Ascending aorta (tissue), 2 donors: ENCODE results near the gene PLCB1. TPM values are rescaled to one million over a fixed set of nuclear protein-coding genes. Genes with fewer than 3 reads are reported as not detected.

Source experiments
- DNase-seq, 2 donors: peaks; one replicate each; pipeline ENCODE4 v3.0.0-alpha.2; 2019; ENCODE audit warnings: low spot score in 2 of 2
- H3K27ac ChIP-seq, 2 donors: fragments of 200-600 bp; sonication (generic); one replicate each; pipeline ENCODE4 v1.5.1; 2016 to 2017; ENCODE audit warnings: mild to moderate bottlenecking in 1 of 2
- H3K27me3 ChIP-seq: fragments of 200-600 bp; sonication (generic); one replicate; pipeline ENCODE4 v1.5.1; 2017
- H3K36me3 ChIP-seq, 2 donors: fragments of 200-600 bp; sonication (generic); one replicate each; pipeline ENCODE4 v1.5.1; 2016
- H3K4me1 ChIP-seq, 2 donors: fragments of 200-600 bp; sonication (generic); one replicate each; pipeline ENCODE4 v1.5.1; 2016 to 2017; ENCODE audit warnings: mild to moderate bottlenecking in 1 of 2
- H3K4me3 ChIP-seq, 2 donors: fragments of 200-600 bp; sonication (generic); one replicate each; pipeline ENCODE4 v1.5.1; 2016 to 2017; ENCODE audit warnings: mild to moderate bottlenecking in 1 of 2
- H3K9me3 ChIP-seq, 2 donors: fragments of 200-600 bp; sonication (generic); one replicate each; pipeline ENCODE4 v1.5.1; 2016
- intact Hi-C: fragments of 100-400 bp; cut with DNase I; formaldehyde crosslinking; loops from one replicate; pipeline ENCODE4 v1.15.1; 2023
- total RNA-seq: library from RNA; depleted of rRNA; stranded (reverse); fragments of >200 nt; gene quantifications from one replicate; pipeline ENCODE4 v1.1.0, GENCODE V29; 2016
- TF ChIP-seq, protein P1 (sequence below), 3 experiments: fragments of 200-600 bp in 2 of 3; fragments of 450-650 bp in 1 of 3; sonication (generic) in 2 of 3; IDR thresholded peaks; one replicate each; pipeline ENCODE4 v1.5.1; 2016 to 2019; ENCODE audit warnings: antibody characterized with exemption in 3 of 3, mild to moderate bottlenecking in 1 of 3, moderate library complexity in 1 of 3

PLCB1 gene
- total RNA-seq, 1 donor from 2014 or later: 22.9 TPM

- TF ChIP-seq, protein P1, sequence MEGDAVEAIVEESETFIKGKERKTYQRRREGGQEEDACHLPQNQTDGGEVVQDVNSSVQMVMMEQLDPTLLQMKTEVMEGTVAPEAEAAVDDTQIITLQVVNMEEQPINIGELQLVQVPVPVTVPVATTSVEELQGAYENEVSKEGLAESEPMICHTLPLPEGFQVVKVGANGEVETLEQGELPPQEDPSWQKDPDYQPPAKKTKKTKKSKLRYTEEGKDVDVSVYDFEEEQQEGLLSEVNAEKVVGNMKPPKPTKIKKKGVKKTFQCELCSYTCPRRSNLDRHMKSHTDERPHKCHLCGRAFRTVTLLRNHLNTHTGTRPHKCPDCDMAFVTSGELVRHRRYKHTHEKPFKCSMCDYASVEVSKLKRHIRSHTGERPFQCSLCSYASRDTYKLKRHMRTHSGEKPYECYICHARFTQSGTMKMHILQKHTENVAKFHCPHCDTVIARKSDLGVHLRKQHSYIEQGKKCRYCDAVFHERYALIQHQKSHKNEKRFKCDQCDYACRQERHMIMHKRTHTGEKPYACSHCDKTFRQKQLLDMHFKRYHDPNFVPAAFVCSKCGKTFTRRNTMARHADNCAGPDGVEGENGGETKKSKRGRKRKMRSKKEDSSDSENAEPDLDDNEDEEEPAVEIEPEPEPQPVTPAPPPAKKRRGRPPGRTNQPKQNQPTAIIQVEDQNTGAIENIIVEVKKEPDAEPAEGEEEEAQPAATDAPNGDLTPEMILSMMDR (IDR thresholded peaks at IDR 0.05): no peak
- Histone ChIP-seq H3K27ac (no peak overlapping the region), H3K36me3 (no peaks in the 10 kb centered on the region), H3K4me1 (no peaks in the 10 kb centered on the region), H3K4me3 (no peak overlapping the region), H3K27me3 (no peaks in the 10 kb centered on the region), H3K9me3 (no peaks in the 10 kb centered on the region)
- DNase-seq: no peak
- intact Hi-C loops: no loop called here
These were observed 492.6 kb downstream of the PLCB1 start for GRCh38 chr20:8624616-8625015.

DNA sequence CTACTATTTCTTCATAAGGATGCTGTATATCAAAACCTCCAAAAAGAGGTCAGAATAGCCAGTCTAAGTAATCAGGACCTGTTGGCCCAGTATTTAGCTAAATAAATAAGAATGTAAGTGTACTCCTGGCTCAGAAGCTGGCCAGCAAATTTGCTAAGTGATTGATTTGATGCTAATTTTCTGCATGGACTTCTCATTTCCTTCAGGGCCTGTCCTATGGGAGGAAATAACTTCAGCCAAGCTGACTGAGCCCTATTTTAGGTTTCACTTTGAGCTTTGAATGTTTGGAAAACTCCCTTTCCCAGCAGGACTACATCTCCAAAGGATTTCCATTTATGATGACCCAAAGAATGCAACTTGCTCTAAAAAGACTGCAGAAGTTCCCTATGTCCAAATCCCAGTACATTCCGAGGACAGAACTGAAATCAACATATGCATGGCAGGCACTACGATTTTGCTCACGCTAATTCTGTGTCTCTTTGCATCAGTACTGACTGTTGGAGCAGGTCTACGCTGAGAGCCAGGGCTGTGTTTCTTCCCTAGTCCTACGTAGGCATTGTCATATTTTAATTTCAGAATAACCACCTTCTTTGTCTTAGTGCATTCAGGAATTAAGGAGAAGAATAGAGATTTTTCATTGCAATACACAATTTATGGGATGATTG, 495.4 kb downstream of the PLCB1 start:
- no peaks in the 10 kb centered on the region for H3K9me3 ChIP-seq
- intact Hi-C loops: no loop called here
- H3K27ac ChIP-seq: no peak overlapping the region

DNA sequence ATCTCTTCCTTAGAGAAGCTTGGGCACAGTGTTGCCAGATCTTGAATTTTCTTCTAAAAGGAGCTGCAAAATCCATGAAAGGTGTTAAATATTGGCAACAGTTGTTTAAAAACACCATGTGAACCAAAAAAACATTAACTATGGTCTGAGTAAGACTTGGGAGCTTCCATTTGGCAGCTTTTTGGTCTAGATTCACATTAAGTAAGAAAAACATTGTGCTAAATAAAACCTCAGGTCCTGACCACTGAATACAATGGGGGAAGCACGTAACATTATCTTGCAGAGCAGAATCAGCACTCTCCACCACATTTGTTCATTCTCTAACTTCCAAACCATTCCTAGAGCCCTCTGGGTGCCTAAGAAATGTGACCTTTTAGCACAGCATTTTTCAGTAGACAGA, 499.2 kb downstream of the PLCB1 start:
- no peaks in the 10 kb centered on the region for H3K36me3 ChIP-seq
- H3K4me3 ChIP-seq: no peak overlapping the region
- intact Hi-C loops: no loop called here
- no peaks in the 10 kb centered on the region for H3K27me3 ChIP-seq
- H3K27ac ChIP-seq: no peak overlapping the region
- no peak for DNase-seq
- no peaks in the 10 kb centered on the region for H3K9me3 ChIP-seq
- no peaks in the 10 kb centered on the region for H3K4me1 ChIP-seq
- TF ChIP-seq, protein P1 (IDR thresholded peaks at IDR 0.05): no peak

More for the DNA sequence above, 495.4 kb downstream of the PLCB1 start:
- Histone ChIP-seq H3K4me1 (no peaks in the 10 kb centered on the region), H3K4me3 (peak overlapping the region in 1 of 2 donors; percentile 35), H3K36me3 (no peaks in the 10 kb centered on the region), H3K27me3 (no peaks in the 10 kb centered on the region)
- TF ChIP-seq, protein P1 (IDR thresholded peaks at IDR 0.05): no peak
- no peak for DNase-seq

DNA sequence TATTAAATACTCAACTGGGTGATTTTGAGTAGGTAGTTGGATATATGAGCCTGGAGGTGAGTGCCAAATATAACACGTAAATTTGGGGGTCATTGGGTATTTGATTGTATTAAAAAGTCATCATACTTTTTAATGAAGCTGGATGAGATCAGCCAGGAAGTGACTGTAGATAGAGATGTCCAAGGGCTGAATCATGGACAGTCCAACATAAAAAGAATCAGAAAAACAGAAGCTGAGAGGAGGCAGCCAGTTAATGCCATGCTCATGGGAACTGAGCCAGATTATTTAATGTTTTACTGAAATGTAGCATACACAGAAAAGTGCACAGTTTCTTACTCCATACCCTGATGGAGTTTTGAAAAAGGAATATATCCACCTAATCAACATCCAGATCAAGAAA, 501.3 kb downstream of the PLCB1 start:
- Histone ChIP-seq H3K36me3 (no peaks in the 10 kb centered on the region), H3K9me3 (no peaks in the 10 kb centered on the region), H3K4me3 (no peak overlapping the region), H3K4me1 (no peaks in the 10 kb centered on the region), H3K27ac (no peak overlapping the region), H3K27me3 (no peaks in the 10 kb centered on the region)
- intact Hi-C loops: no loop called here
- TF ChIP-seq, protein P1 (IDR thresholded peaks at IDR 0.05): no peak
- no peak for DNase-seq

GRCh38 chr20:8635048-8635572, 503.0 kb downstream of the PLCB1 start:
- no peak for DNase-seq
- no peaks in the 10 kb centered on the region for H3K36me3 ChIP-seq
- H3K27ac ChIP-seq: no peak overlapping the region
- H3K27me3 ChIP-seq: no peaks in the 10 kb centered on the region
- no peak overlapping the region for H3K4me3 ChIP-seq
- H3K4me1 ChIP-seq: no peaks in the 10 kb centered on the region
- intact Hi-C loops: no loop called here
- TF ChIP-seq, protein P1 (IDR thresholded peaks at IDR 0.05): no peak
- no peaks in the 10 kb centered on the region for H3K9me3 ChIP-seq
